IMR-90 (cell line): ENCODE results near the gene ENOX1. TPM values are rescaled to one million over a fixed set of nuclear protein-coding genes. Genes with fewer than 3 reads are reported as not detected.
A peak's percentile ranks its signal among the peaks of the same experiment; 100 is the strongest.

ENCODE experiments used
- ATAC-seq: fragments of 200-7000 bp; cut with Tn5 transposase; 2 replicates; pipeline ENCODE4 v1.9.1; 2020; ENCODE audit warnings: low read depth, mild to moderate bottlenecking, moderate library complexity
- BruUV-seq: library from RNA; stranded (reverse); fragments of 400-500 nt; replicated peaks from 2 replicates; lab custom pipeline; 2021; lab: Mats Ljungman, UMichigan
- CTCF ChIA-PET: fragments of 300-600 bp; formaldehyde crosslinking; extraction: SDS; loops from one replicate; lab custom pipeline; 2021; ENCODE audit warnings: antibody characterized with exemption; lab: Yijun Ruan, JAX
- POLR2A ChIA-PET: fragments of 300-600 bp; sonication (Branson Sonifier 250); formaldehyde crosslinking; loops from one replicate; lab custom pipeline; 2022; ENCODE audit warnings: antibody characterized with exemption; ENCODE audit not compliant: unreplicated experiment; lab: Charles Lee
- DNase-seq: peaks from one replicate; pipeline ENCODE4 v3.0.0; 2013
- H2AFZ ChIP-seq: replicated peaks from 2 replicates; pipeline ENCODE3; 2013; ENCODE audit warnings: low read length, mild to moderate bottlenecking; ENCODE audit not compliant: poor library complexity
- H2AK5ac ChIP-seq: 2 replicates; pipeline ENCODE4 v1.6.1; 2013; ENCODE audit warnings: low read depth, low read length, inconsistent platforms
- H2AK9ac ChIP-seq: replicated peaks from 2 replicates; pipeline ENCODE3; 2013; ENCODE audit warnings: mild to moderate bottlenecking, low read depth, low read length, moderate library complexity; ENCODE audit not compliant: poor library complexity
- H2BK120ac ChIP-seq: 2 replicates; pipeline ENCODE4 v1.6.1; 2013; ENCODE audit warnings: low read depth, low read length, inconsistent platforms
- H2BK15ac ChIP-seq: 3 replicates; pipeline ENCODE4 v1.6.1; 2013; ENCODE audit warnings: low read depth, low read length, inconsistent platforms
- H2BK20ac ChIP-seq: 2 replicates; pipeline ENCODE4 v1.6.1; 2013; ENCODE audit warnings: low read depth, mild to moderate bottlenecking, inconsistent platforms, low read length, moderate library complexity
- H2BK5ac ChIP-seq: 2 replicates; pipeline ENCODE4 v1.6.1; 2013; ENCODE audit warnings: mild to moderate bottlenecking, low read depth, low read length, inconsistent platforms; ENCODE audit not compliant: poor library complexity, severe bottlenecking
- H3K14ac ChIP-seq: replicated peaks from 2 replicates; pipeline ENCODE4 v1.6.1; 2013; ENCODE audit warnings: low read depth, low read length, inconsistent platforms
- H3K18ac ChIP-seq: 2 replicates; pipeline ENCODE4 v1.6.1; 2013; ENCODE audit warnings: low read depth, low read length, control low read depth
- H3K23ac ChIP-seq: 2 replicates; pipeline ENCODE4 v1.6.1; 2013; ENCODE audit warnings: low read depth, low read length, inconsistent platforms
- H3K27ac ChIP-seq: 2 replicates; pipeline ENCODE4 v1.5.1; 2013; ENCODE audit warnings: mild to moderate bottlenecking, control low read depth, low read length; ENCODE audit not compliant: insufficient read depth
- H3K27me3 ChIP-seq: 2 replicates; pipeline ENCODE4 v1.6.1; 2013; ENCODE audit warnings: low read length; ENCODE audit not compliant: control insufficient read depth, insufficient read depth
- H3K36me3 ChIP-seq: 2 replicates; pipeline ENCODE4 v1.6.1; 2013; ENCODE audit warnings: low read length, mixed read lengths; ENCODE audit not compliant: control insufficient read depth, insufficient read depth
- H3K4ac ChIP-seq: 2 replicates; pipeline ENCODE4 v1.6.1; 2013; ENCODE audit warnings: low read depth, low read length, inconsistent platforms
- H3K4me1 ChIP-seq: 2 replicates; pipeline ENCODE4 v1.6.1; 2013; ENCODE audit warnings: low read length, mixed read lengths; ENCODE audit not compliant: control insufficient read depth, insufficient read depth
- H3K4me2 ChIP-seq: 2 replicates; pipeline ENCODE4 v1.6.1; 2013; ENCODE audit warnings: low read depth, mild to moderate bottlenecking, control low read depth, low read length, moderate library complexity
- H3K4me3 ChIP-seq: 2 replicates; pipeline ENCODE4 v1.5.1; 2013; ENCODE audit warnings: low read depth, mild to moderate bottlenecking, control low read depth, low read length, moderate library complexity; ENCODE audit not compliant: insufficient read depth
- H3K56ac ChIP-seq: 2 replicates; pipeline ENCODE4 v1.6.1; 2013; ENCODE audit warnings: low read length, inconsistent platforms; ENCODE audit not compliant: insufficient read depth; ENCODE audit errors: extremely low read depth
- H3K79me1 ChIP-seq, 2 experiments: 2 replicates each; pipeline ENCODE4 v1.6.1; 2013; ENCODE audit warnings: low read length in 2 of 2, inconsistent platforms in 1 of 2, low read depth in 1 of 2
- H3K9ac ChIP-seq: 2 replicates; pipeline ENCODE4 v1.6.1; 2013; ENCODE audit warnings: low read depth, low read length, control low read depth
- H3K9me1 ChIP-seq: 2 replicates; pipeline ENCODE4 v1.6.1; 2013; ENCODE audit warnings: low read length, inconsistent platforms; ENCODE audit not compliant: insufficient read depth
- H3K9me3 ChIP-seq: 2 replicates; pipeline ENCODE4 v1.6.1; 2013; ENCODE audit warnings: low read length; ENCODE audit not compliant: control insufficient read depth, insufficient read depth
- H4K20me1 ChIP-seq: 2 replicates; pipeline ENCODE4 v1.6.1; 2013; ENCODE audit warnings: low read length, inconsistent platforms; ENCODE audit not compliant: insufficient read depth
- H4K5ac ChIP-seq: 2 replicates; pipeline ENCODE4 v1.6.1; 2013; ENCODE audit warnings: mild to moderate bottlenecking, low read depth, low read length, control low read depth
- H4K8ac ChIP-seq, 2 experiments: 2 replicates each; pipeline ENCODE4 v1.6.1; 2013; ENCODE audit warnings: low read depth in 2 of 2, low read length in 2 of 2, control low read depth in 1 of 2, inconsistent platforms in 1 of 2
- H4K91ac ChIP-seq: 2 replicates; pipeline ENCODE4 v1.6.1; 2013; ENCODE audit warnings: low read depth, low read length, inconsistent platforms; ENCODE audit not compliant: insufficient read depth
- CEBPB ChIP-seq: IDR thresholded peaks from 2 replicates; pipeline ENCODE4 v1.6.1; 2012; ENCODE audit warnings: low read depth, low read length, improper control_type of control experiment
- MAZ ChIP-seq: IDR thresholded peaks from 2 replicates; pipeline ENCODE4 v1.6.1; 2012; ENCODE audit warnings: low read depth, mild to moderate bottlenecking, low read length, improper control_type of control experiment, moderate library complexity, borderline replicate concordance
- RAD21 ChIP-seq: IDR thresholded peaks from 2 replicates; pipeline ENCODE4 v1.6.1; 2012; ENCODE audit warnings: low read length, improper control_type of control experiment
- SMC3 ChIP-seq: fragments of 150-350 bp; IDR thresholded peaks from 2 replicates; pipeline ENCODE4 v1.6.1; 2016; ENCODE audit warnings: low read depth, mild to moderate bottlenecking, antibody characterized with exemption, low read length, moderate library complexity
- WGBS, 2 experiments: methylation state at CpG; one replicate each; pipeline versions ENCODE4 v1.1.5 to v1.1.7; 2013; ENCODE audit warnings: missing lambda C conversion rate in 2 of 2; ENCODE audit not compliant: insufficient read length in 1 of 2; ENCODE audit errors: extremely low coverage in 2 of 2; 5-methylcytosine and 5-hydroxymethylcytosine counted together
- dilution Hi-C: fragments of 300-500 bp; cut with HindIII; formaldehyde crosslinking; loops from one replicate; pipeline ENCODE4 v1.14.3; 2018; ENCODE audit warnings: low sequenced_read_pairs; ENCODE audit not compliant: unreplicated experiment
- in situ Hi-C: fragments of 300-500 bp; cut with MboI; formaldehyde crosslinking; loops from 3 replicates; pipeline ENCODE4 v1.14.3; 2019; ENCODE audit warnings: low sequenced_read_pairs, inconsistent platforms, mixed read lengths
- intact Hi-C: fragments of 100-400 bp; cut with micrococcal nuclease; formaldehyde crosslinking; loops from 2 replicates; pipeline ENCODE4 v1.10.0; 2022
- polyA plus RNA-seq, 3 experiments: library from polyadenylated mRNA; depleted of rRNA; stranded (reverse); fragments of >200 nt; gene quantifications; 2 replicates each; pipeline ENCODE4 v1.2.3, GENCODE V29; 2012; ENCODE audit warnings: low replicate concordance in 1 of 3
- total RNA-seq: library from RNA; depleted of rRNA; stranded (reverse); fragments of >200 nt; gene quantifications from 2 replicates; pipeline ENCODE4 v1.2.3, GENCODE V29; 2012
- TF ChIP-seq, protein P1 (sequence below): conservative IDR thresholded peaks from 2 replicates; pipeline ENCODE4 v1.5.1; 2012; ENCODE audit warnings: mild to moderate bottlenecking, low read depth, low read length, improper control_type of control experiment

The ENOX1 gene
- total and polyA plus RNA-seq, 2 of the 4 experiments (the other 2 are of a cell fraction) = 0.99 to 1.3 TPM

DNA sequence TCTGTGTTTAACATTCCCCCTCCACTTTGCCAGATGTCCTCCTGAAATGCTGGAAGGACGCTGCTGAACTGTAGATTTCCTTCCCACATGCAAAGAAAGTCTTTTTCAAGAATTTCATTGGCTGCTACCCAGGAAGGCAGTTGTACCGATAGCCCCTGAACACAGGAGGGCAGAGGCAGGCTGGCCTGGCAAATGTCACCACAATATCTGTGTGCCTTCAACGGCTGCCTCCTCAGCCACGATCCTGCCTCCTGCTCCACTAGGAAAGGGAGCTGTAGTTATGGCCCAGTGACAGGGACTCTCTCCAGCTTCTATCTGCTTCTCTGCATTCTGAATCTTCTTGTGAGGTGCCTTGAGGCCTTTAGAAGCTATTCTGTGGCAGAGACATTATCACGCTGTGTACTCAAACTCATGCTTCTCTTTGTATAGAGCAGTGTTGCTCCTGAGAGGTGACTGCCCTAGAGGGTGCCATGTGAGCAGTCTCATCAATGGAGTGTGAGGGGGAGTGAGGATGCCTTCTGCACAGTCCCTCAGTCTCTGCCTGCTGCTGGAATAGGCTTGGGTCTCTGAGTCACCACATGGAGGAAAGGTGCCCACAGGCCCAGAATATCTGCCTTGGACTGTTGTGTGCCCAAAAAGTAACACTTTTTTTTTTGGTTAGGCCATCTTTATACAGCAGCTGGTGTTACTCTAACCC is 483.6 kb downstream of the ENOX1 start:
- Histone ChIP-seq H3K27me3 (no peaks in the 10 kb centered on the region), H3K36me3 (no peaks in the 10 kb centered on the region), H3K4me3 (no peak overlapping the region), H3K23ac (no peak overlapping the region), H2BK120ac (peak overlapping the region; percentile 8), H2AFZ (peak overlapping the region; percentile 79), H4K91ac (peak overlapping the region; percentile 26; the same call in 1 of the 2 replicates), H4K5ac (peak overlapping the region; percentile 9; the same call in 1 of the 2 replicates), H3K9ac (no peak overlapping the region), H4K8ac (peak overlapping the region in 1 of 2 experiments; percentile 53; a peak in 3 of 4 replicates), H2BK20ac (peak overlapping the region; percentile 64; the same call in 1 of the 2 replicates), H3K27ac (peak overlapping the region; percentile 2; the same call in 1 of the 2 replicates), H3K18ac (peak overlapping the region; percentile 25), H3K79me1 (no peaks in the 10 kb centered on the region), H2AK9ac (no peak overlapping the region), H2AK5ac (no peak overlapping the region; the same call in 1 of the 2 replicates), H3K9me1 (peaks cover 3% of the 10 kb centered on the region; the same call in 1 of the 2 replicates), H2BK5ac (no peak overlapping the region), H3K4me1 (peaks cover 13% of the 10 kb centered on the region), H3K56ac (no peak overlapping the region), H2BK15ac (peak overlapping the region; percentile 4; the same call in 1 of the 3 replicates), H4K20me1 (no peaks in the 10 kb centered on the region), H3K4me2 (no peak overlapping the region), H3K4ac (peak overlapping the region; percentile 22), H3K14ac (peak overlapping the region; percentile 29; the same call in 1 of the 2 replicates), H3K9me3 (no peaks in the 10 kb centered on the region)
- 0% methylated on average over 1 of the region's 5 CpGs; no CpG with 5 or more reads in 1 of the 2 experiments for WGBS, 2 experiments
- in situ Hi-C loops = loop anchor here (10.0 kb wide), 1 partner anchor 492 kb away; no protein-coding TSS in a partner anchor
- ChIA-PET POLR2A (no interaction called here), CTCF (interaction anchor here (0.6 kb wide), 1 partner anchor 165 kb away, joined by 7 read pairs; no protein-coding TSS in a partner anchor)
- TF ChIP-seq CEBPB (no peak), RAD21 (peak; percentile 64), SMC3 (peak; percentile 46), MAZ (no peak)
- TF ChIP-seq, protein P1, sequence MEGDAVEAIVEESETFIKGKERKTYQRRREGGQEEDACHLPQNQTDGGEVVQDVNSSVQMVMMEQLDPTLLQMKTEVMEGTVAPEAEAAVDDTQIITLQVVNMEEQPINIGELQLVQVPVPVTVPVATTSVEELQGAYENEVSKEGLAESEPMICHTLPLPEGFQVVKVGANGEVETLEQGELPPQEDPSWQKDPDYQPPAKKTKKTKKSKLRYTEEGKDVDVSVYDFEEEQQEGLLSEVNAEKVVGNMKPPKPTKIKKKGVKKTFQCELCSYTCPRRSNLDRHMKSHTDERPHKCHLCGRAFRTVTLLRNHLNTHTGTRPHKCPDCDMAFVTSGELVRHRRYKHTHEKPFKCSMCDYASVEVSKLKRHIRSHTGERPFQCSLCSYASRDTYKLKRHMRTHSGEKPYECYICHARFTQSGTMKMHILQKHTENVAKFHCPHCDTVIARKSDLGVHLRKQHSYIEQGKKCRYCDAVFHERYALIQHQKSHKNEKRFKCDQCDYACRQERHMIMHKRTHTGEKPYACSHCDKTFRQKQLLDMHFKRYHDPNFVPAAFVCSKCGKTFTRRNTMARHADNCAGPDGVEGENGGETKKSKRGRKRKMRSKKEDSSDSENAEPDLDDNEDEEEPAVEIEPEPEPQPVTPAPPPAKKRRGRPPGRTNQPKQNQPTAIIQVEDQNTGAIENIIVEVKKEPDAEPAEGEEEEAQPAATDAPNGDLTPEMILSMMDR = peak; percentile 59
- dilution Hi-C loops = no loop called here
- intact Hi-C loops = loop anchor here (1.0 to 10.0 kb wide), 4 partner anchors 218 to 708 kb away; no protein-coding TSS in a partner anchor
- ATAC-seq = peak; percentile 68
- DNase-seq = peak; percentile 70
- no TSS peak for BruUV-seq
